ENCODE measurements around the gene B4GALT3. TPM values are rescaled to one million over a fixed set of nuclear protein-coding genes. Genes with fewer than 3 reads are reported as not detected.
A peak's percentile ranks its signal among the peaks of the same experiment; 100 is the strongest.

The B4GALT3 gene
- total and polyA plus RNA-seq, 9 of the 15 experiments (the other 6 are each of a cell fraction or from before 2014, with no cell fraction given): 31.2 to 103 (median 46.1) TPM

DNA sequence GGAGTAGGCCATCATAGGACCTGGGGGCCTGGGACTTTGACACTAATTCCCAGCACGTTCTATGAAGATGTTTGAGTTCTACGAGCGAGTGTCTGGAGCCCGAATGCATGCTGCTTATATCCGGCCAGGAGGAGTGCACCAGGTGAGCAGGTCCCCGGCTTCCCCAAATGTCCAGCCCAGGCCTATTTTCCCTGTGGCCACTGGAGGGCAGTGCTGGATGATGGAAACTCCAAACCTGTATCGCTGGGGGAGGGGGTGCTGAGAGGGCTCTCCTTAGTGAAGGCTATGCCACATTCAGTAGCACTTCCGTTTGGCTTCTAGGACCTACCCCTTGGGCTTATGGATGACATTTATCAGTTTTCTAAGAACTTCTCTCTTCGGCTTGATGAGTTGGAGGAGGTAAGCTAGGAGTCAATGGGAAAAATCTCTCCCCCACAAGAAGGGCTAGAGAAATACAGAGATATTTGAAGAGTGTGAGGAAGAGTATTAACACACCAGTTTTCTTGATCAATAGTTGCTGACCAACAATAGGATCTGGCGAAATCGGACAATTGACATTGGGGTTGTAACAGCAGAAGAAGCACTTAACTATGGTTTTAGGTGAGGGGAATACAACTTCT lies 32.6 kb upstream of the B4GALT3 start (continued):
- TF ChIP-seq, protein P1, sequence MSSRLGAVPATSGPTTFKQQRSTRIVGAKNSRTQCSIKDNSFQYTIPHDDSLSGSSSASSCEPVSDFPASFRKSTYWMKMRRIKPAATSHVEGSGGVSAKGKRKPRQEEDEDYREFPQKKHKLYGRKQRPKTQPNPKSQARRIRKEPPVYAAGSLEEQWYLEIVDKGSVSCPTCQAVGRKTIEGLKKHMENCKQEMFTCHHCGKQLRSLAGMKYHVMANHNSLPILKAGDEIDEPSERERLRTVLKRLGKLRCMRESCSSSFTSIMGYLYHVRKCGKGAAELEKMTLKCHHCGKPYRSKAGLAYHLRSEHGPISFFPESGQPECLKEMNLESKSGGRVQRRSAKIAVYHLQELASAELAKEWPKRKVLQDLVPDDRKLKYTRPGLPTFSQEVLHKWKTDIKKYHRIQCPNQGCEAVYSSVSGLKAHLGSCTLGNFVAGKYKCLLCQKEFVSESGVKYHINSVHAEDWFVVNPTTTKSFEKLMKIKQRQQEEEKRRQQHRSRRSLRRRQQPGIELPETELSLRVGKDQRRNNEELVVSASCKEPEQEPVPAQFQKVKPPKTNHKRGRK (tag; IDR thresholded peaks at IDR 0.05): no peak
- TF ChIP-seq, protein P2, sequence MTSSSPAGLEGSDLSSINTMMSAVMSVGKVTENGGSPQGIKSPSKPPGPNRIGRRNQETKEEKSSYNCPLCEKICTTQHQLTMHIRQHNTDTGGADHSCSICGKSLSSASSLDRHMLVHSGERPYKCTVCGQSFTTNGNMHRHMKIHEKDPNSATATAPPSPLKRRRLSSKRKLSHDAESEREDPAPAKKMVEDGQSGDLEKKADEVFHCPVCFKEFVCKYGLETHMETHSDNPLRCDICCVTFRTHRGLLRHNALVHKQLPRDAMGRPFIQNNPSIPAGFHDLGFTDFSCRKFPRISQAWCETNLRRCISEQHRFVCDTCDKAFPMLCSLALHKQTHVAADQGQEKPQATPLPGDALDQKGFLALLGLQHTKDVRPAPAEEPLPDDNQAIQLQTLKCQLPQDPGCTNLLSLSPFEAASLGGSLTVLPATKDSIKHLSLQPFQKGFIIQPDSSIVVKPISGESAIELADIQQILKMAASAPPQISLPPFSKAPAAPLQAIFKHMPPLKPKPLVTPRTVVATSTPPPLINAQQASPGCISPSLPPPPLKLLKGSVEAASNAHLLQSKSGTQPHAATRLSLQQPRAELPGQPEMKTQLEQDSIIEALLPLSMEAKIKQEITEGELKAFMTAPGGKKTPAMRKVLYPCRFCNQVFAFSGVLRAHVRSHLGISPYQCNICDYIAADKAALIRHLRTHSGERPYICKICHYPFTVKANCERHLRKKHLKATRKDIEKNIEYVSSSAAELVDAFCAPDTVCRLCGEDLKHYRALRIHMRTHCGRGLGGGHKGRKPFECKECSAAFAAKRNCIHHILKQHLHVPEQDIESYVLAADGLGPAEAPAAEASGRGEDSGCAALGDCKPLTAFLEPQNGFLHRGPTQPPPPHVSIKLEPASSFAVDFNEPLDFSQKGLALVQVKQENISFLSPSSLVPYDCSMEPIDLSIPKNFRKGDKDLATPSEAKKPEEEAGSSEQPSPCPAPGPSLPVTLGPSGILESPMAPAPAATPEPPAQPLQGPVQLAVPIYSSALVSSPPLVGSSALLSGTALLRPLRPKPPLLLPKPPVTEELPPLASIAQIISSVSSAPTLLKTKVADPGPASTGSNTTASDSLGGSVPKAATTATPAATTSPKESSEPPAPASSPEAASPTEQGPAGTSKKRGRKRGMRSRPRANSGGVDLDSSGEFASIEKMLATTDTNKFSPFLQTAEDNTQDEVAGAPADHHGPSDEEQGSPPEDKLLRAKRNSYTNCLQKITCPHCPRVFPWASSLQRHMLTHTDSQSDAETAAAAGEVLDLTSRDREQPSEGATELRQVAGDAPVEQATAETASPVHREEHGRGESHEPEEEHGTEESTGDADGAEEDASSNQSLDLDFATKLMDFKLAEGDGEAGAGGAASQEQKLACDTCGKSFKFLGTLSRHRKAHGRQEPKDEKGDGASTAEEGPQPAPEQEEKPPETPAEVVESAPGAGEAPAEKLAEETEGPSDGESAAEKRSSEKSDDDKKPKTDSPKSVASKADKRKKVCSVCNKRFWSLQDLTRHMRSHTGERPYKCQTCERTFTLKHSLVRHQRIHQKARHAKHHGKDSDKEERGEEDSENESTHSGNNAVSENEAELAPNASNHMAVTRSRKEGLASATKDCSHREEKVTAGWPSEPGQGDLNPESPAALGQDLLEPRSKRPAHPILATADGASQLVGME (CRISPR knock-in tag; IDR thresholded peaks at IDR 0.05): no peak
- no peak for TF ChIP-seq ZZZ3 (IDR thresholded peaks at IDR 0.05)
- no peak for TF ChIP-seq RBM14 (IDR thresholded peaks at IDR 0.05; ENCODE audit: borderline replicate concordance, insufficient read depth, low read depth, low read length)
- TF ChIP-seq, protein P3, sequence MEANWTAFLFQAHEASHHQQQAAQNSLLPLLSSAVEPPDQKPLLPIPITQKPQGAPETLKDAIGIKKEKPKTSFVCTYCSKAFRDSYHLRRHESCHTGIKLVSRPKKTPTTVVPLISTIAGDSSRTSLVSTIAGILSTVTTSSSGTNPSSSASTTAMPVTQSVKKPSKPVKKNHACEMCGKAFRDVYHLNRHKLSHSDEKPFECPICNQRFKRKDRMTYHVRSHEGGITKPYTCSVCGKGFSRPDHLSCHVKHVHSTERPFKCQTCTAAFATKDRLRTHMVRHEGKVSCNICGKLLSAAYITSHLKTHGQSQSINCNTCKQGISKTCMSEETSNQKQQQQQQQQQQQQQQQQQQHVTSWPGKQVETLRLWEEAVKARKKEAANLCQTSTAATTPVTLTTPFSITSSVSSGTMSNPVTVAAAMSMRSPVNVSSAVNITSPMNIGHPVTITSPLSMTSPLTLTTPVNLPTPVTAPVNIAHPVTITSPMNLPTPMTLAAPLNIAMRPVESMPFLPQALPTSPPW (CRISPR knock-in tag; IDR thresholded peaks at IDR 0.05): peak; percentile 63; the same call in 1 of the 2 replicates
- TF ChIP-seq PPARD (CRISPR knock-in tag; IDR thresholded peaks at IDR 0.05): no peak
- no peak for TF ChIP-seq SRSF7 (optimal IDR thresholded peaks at IDR 0.05; ENCODE audit: low read depth, low read length)
- peak in 1 of 2 experiments; percentile 49; a peak in 1 of 4 replicates for TF ChIP-seq RCOR1 (IDR thresholded peaks at IDR 0.05; ENCODE audit: borderline replicate concordance in 1 of 2, low read depth in 2 of 2, low read length in 2 of 2)
- TF ChIP-seq, protein P4, sequence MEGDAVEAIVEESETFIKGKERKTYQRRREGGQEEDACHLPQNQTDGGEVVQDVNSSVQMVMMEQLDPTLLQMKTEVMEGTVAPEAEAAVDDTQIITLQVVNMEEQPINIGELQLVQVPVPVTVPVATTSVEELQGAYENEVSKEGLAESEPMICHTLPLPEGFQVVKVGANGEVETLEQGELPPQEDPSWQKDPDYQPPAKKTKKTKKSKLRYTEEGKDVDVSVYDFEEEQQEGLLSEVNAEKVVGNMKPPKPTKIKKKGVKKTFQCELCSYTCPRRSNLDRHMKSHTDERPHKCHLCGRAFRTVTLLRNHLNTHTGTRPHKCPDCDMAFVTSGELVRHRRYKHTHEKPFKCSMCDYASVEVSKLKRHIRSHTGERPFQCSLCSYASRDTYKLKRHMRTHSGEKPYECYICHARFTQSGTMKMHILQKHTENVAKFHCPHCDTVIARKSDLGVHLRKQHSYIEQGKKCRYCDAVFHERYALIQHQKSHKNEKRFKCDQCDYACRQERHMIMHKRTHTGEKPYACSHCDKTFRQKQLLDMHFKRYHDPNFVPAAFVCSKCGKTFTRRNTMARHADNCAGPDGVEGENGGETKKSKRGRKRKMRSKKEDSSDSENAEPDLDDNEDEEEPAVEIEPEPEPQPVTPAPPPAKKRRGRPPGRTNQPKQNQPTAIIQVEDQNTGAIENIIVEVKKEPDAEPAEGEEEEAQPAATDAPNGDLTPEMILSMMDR (IDR thresholded peaks at IDR 0.05 in 2 of 3, conservative IDR thresholded peaks at IDR 0.05 in 1 of 3; ENCODE audit: insufficient read depth in 2 of 3, low read depth in 1 of 3, low read length in 3 of 3): peak; percentile 94 to 97 (median 96)
- TF ChIP-seq, protein P5, sequence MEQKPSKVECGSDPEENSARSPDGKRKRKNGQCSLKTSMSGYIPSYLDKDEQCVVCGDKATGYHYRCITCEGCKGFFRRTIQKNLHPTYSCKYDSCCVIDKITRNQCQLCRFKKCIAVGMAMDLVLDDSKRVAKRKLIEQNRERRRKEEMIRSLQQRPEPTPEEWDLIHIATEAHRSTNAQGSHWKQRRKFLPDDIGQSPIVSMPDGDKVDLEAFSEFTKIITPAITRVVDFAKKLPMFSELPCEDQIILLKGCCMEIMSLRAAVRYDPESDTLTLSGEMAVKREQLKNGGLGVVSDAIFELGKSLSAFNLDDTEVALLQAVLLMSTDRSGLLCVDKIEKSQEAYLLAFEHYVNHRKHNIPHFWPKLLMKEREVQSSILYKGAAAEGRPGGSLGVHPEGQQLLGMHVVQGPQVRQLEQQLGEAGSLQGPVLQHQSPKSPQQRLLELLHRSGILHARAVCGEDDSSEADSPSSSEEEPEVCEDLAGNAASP (IDR thresholded peaks at IDR 0.05): no peak
- TF ChIP-seq ZBED1 (IDR thresholded peaks at IDR 0.05): no peak
- TF ChIP-seq NEUROD1 (IDR thresholded peaks at IDR 0.05; ENCODE audit: borderline replicate concordance, low read depth, low read length, partially characterized antibody): peak; percentile 42
- TF ChIP-seq ZKSCAN3 (CRISPR knock-in tag; IDR thresholded peaks at IDR 0.05): no peak
- 0 out of 2 replicates have a peak, but pooled peaks have one; percentile 30 for TF ChIP-seq KLF16 (IDR thresholded peaks at IDR 0.05)
- no peak for TF ChIP-seq ZNF24 (IDR thresholded peaks at IDR 0.05)
- peak; percentile 54; the same call in 1 of the 2 replicates for TF ChIP-seq GATAD2B (IDR thresholded peaks at IDR 0.05; ENCODE audit: borderline replicate concordance)

All from K562 (cell line).